HepG2 (cell line): ENCODE data around the gene COQ7. TPM values are rescaled to one million over a fixed set of nuclear protein-coding genes. Genes with fewer than 3 reads are reported as not detected.
A peak's percentile ranks its signal among the peaks of the same experiment; 100 is the strongest.

Experiments used
- BCL6 ChIP-seq: IDR thresholded peaks from 2 replicates; pipeline ENCODE4 v1.6.1; 2016; ENCODE audit warnings: missing genetic modification reagents, missing compliant biosample characterization
- BRD4 ChIP-seq: sonication (generic); formaldehyde crosslinking; IDR thresholded peaks from 2 replicates; pipeline ENCODE4 v1.4.0; 2020; ENCODE audit warnings: missing genetic modification reagents
- CHD2 ChIP-seq: IDR thresholded peaks from 2 replicates; pipeline ENCODE4 v1.6.1; 2011; ENCODE audit warnings: low read depth, low read length, improper control_type of control experiment
- CHD4 ChIP-seq: fragments of 200-600 bp; sonication (generic); IDR thresholded peaks from 2 replicates; pipeline ENCODE4 v1.7.0; 2017; ENCODE audit warnings: mild to moderate bottlenecking, low read length, borderline replicate concordance
- FOXK1 ChIP-seq: sonication (generic); formaldehyde crosslinking; IDR thresholded peaks from 2 replicates; pipeline ENCODE4 v1.4.0; 2020; ENCODE audit warnings: low read depth, missing genetic modification reagents, borderline replicate concordance
- HDAC1 ChIP-seq: sonication (generic); formaldehyde crosslinking; IDR thresholded peaks from 2 replicates; pipeline ENCODE4 v1.5.1; 2020; ENCODE audit warnings: mild to moderate bottlenecking, missing genetic modification reagents
- HNRNPL ChIP-seq: fragments of 200-400 bp; formaldehyde crosslinking; IDR thresholded peaks from 2 replicates; pipeline ENCODE4 v1.6.1; 2017; ENCODE audit warnings: mild to moderate bottlenecking, low read depth, low read length
- KAT7 ChIP-seq: IDR thresholded peaks from 2 replicates; pipeline ENCODE4 v1.6.1; 2018; ENCODE audit warnings: borderline replicate concordance, missing compliant biosample characterization
- MTA1 ChIP-seq: sonication (generic); formaldehyde crosslinking; IDR thresholded peaks from 2 replicates; pipeline ENCODE4 v1.4.0; 2020; ENCODE audit warnings: missing genetic modification reagents, mild to moderate bottlenecking, borderline replicate concordance
- NRL ChIP-seq: sonication (generic); formaldehyde crosslinking; IDR thresholded peaks from 2 replicates; pipeline ENCODE4 v1.5.0; 2020; ENCODE audit warnings: missing genetic modification reagents, mild to moderate bottlenecking, moderate library complexity, borderline replicate concordance
- PCBP1 ChIP-seq: fragments of 200-400 bp; formaldehyde crosslinking; IDR thresholded peaks from 2 replicates; pipeline ENCODE4 v1.6.1; 2017; ENCODE audit warnings: mild to moderate bottlenecking, low read depth, low read length, borderline replicate concordance
- SKI ChIP-seq: fragments of 450-650 bp; IDR thresholded peaks from one replicate; pipeline ENCODE4 v1.6.1; 2018; ENCODE audit warnings: mild to moderate bottlenecking; ENCODE audit not compliant: partially characterized antibody
- SMAD3 ChIP-seq: sonication (generic); formaldehyde crosslinking; IDR thresholded peaks from 2 replicates; pipeline ENCODE4 v1.4.0; 2020; ENCODE audit warnings: missing genetic modification reagents
- ZNF234 ChIP-seq: sonication (generic); formaldehyde crosslinking; conservative IDR thresholded peaks from 2 replicates; pipeline ENCODE4 v1.5.1; 2020; ENCODE audit warnings: mild to moderate bottlenecking, missing genetic modification reagents
- ZNF460 ChIP-seq: sonication (generic); formaldehyde crosslinking; IDR thresholded peaks from 2 replicates; pipeline ENCODE4 v1.5.1; 2020; ENCODE audit warnings: missing genetic modification reagents, mild to moderate bottlenecking, borderline replicate concordance
- ZNF562 ChIP-seq: sonication (generic); formaldehyde crosslinking; IDR thresholded peaks from 2 replicates; pipeline ENCODE4 v1.8.0; 2022; ENCODE audit warnings: missing genetic modification reagents, borderline replicate concordance
- ZNF572 ChIP-seq: sonication (generic); formaldehyde crosslinking; IDR thresholded peaks from 2 replicates; pipeline ENCODE4 v1.5.1; 2020; ENCODE audit warnings: mild to moderate bottlenecking, missing genetic modification reagents
- ZNF775 ChIP-seq: sonication (generic); formaldehyde crosslinking; IDR thresholded peaks from 2 replicates; pipeline ENCODE4 v1.4.0; 2020; ENCODE audit warnings: missing genetic modification reagents, mild to moderate bottlenecking, moderate library complexity, borderline replicate concordance
- ZSCAN31 ChIP-seq: sonication (generic); formaldehyde crosslinking; IDR thresholded peaks from 2 replicates; pipeline ENCODE4 v1.5.0; 2020; ENCODE audit warnings: low read depth, mild to moderate bottlenecking, missing genetic modification reagents
- polyA plus RNA-seq, 8 experiments: library from polyadenylated mRNA; depleted of rRNA in 3 of 8; stranded (reverse) in 7 of 8; unstranded in 1 of 8; fragments of >200 nt; fragmentation: Illumina TruSeq in 4 of 8; extraction: Trizol in 4 of 8; gene quantifications; 2 replicates each; pipeline versions ENCODE4 v1.2.1 to v1.2.3, GENCODE V29; 2011 to 2016; ENCODE audit warnings: low read depth in 4 of 8, missing spikeins in 1 of 8, mixed read lengths in 1 of 8; ENCODE audit not compliant: insufficient read depth in 1 of 8
- total RNA-seq, 5 experiments: library from RNA; depleted of rRNA; stranded (reverse); fragments of >200 nt; fragmentation: Illumina TruSeq; extraction: Trizol; gene quantifications; 2 replicates each; pipeline ENCODE4 v1.2.3, GENCODE V29; 2016; ENCODE audit warnings: low read depth in 1 of 5
- TF ChIP-seq, protein P1 (sequence below): IDR thresholded peaks from 2 replicates; pipeline ENCODE4 v1.6.1; 2018; ENCODE audit warnings: missing genetic modification reagents
- TF ChIP-seq, protein P2 (sequence below): sonication (generic); formaldehyde crosslinking; IDR thresholded peaks from 2 replicates; pipeline ENCODE4 v1.8.0; 2022; ENCODE audit warnings: missing genetic modification reagents, mild to moderate bottlenecking, inconsistent platforms, borderline replicate concordance
- TF ChIP-seq, protein P3 (sequence below): IDR thresholded peaks from 2 replicates; pipeline ENCODE4 v1.6.1; 2016; ENCODE audit warnings: missing compliant biosample characterization, missing genetic modification reagents, borderline replicate concordance
- TF ChIP-seq, protein P4 (sequence below): sonication (generic); formaldehyde crosslinking; conservative IDR thresholded peaks from 2 replicates; pipeline ENCODE4 v1.8.0; 2022; ENCODE audit warnings: mild to moderate bottlenecking, moderate library complexity, missing genetic modification reagents

The COQ7 gene
- total and polyA plus RNA-seq, 2 of the 13 experiments (the other 11 are each of a cell fraction or from before 2014, with no cell fraction given) = 20.1 to 45.7 TPM

DNA sequence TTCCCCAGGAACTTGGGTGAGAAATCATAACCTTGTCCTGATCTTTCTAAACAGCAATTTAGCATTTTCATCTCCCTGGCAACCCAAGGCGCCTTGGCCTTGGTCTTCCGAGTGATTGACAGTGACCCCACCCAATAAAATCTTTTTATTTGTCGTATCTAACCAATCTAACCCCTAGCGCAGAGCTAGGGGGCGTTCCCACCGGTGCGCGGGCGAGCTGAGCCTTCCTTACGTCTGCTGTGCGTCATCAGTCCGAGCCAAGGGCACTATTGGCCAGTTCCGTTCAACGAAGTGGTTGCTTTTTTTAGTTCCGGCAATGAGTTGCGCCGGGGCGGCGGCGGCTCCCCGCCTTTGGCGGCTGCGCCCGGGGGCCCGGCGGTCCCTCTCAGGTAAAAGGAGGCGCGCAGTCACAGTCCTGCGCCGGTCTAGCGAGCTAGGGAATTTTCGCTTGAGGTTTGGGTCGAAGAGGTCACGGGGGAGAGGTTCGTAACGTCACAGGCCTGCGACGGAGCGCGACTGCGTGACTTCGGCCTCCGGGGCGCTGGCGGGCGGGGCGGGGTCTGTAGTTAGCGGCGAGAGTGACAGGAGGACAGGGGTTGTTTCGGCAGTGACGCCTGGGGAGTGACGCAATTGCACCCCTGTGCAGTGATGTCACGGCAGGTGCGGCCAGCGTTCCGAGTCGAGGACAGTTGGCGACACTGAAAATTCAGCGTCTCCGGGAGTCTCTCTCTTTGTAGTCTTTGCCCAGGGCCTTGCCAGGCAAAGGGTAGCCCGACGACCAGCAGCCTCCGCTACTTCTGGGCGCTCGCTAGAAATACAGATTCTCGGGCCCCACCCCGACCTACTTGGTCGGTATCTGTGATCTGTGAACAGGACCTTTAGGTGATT lies at the start of gene COQ7 (continued):
- TF ChIP-seq, protein P1, sequence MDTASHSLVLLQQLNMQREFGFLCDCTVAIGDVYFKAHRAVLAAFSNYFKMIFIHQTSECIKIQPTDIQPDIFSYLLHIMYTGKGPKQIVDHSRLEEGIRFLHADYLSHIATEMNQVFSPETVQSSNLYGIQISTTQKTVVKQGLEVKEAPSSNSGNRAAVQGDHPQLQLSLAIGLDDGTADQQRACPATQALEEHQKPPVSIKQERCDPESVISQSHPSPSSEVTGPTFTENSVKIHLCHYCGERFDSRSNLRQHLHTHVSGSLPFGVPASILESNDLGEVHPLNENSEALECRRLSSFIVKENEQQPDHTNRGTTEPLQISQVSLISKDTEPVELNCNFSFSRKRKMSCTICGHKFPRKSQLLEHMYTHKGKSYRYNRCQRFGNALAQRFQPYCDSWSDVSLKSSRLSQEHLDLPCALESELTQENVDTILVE (CRISPR knock-in tag) = peak; percentile 59
- TF ChIP-seq ZNF775 (CRISPR knock-in tag) (no peak), ZNF572 (CRISPR knock-in tag) (no peak; the same call in 1 of the 2 replicates), SMAD3 (CRISPR knock-in tag) (peak; percentile 81), KAT7 (CRISPR knock-in tag) (peak; percentile 88; the same call in 1 of the 2 replicates), ZSCAN31 (peak; percentile 91), CHD2 (peak; percentile 58; the same call in 1 of the 2 replicates), HDAC1 (CRISPR knock-in tag) (peak; percentile 91), HNRNPL (peak; percentile 84), MTA1 (CRISPR knock-in tag) (peak; percentile 89; the same call in 1 of the 2 replicates), FOXK1 (no peak; the same call in 1 of the 2 replicates), SKI (peak; percentile 34), ZNF460 (CRISPR knock-in tag) (no peak; the same call in 1 of the 2 replicates), PCBP1 (0 out of 2 replicates have a peak, but pooled peaks have one; percentile 80), BRD4 (CRISPR knock-in tag) (peak; percentile 70), CHD4 (peak; percentile 71; the same call in 1 of the 2 replicates), ZNF562 (CRISPR knock-in tag) (no peak), NRL (CRISPR knock-in tag) (peak; percentile 63; the same call in 1 of the 2 replicates), BCL6 (CRISPR knock-in tag) (no peak; the same call in 1 of the 2 replicates), ZNF234 (CRISPR knock-in tag) (peak; percentile 61; the same call in 1 of the 2 replicates)
- TF ChIP-seq, protein P2, sequence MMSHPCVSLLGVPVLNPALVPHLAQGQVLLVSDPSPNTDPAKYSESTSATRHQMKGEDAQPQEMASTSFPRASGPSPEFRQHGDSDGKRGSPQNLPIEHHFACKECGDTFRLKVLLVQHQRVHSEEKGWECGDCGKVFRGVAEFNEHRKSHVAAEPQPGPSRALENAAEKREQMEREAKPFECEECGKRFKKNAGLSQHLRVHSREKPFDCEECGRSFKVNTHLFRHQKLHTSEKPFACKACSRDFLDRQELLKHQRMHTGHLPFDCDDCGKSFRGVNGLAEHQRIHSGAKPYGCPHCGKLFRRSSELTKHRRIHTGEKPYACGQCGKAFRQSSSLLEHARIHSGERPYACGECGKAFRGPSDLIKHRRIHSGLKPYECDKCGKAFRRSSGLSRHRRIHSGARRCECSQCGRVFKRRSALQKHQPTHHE (CRISPR knock-in tag) = 0 out of 2 replicates have a peak, but pooled peaks have one; percentile 53
- TF ChIP-seq, protein P3, sequence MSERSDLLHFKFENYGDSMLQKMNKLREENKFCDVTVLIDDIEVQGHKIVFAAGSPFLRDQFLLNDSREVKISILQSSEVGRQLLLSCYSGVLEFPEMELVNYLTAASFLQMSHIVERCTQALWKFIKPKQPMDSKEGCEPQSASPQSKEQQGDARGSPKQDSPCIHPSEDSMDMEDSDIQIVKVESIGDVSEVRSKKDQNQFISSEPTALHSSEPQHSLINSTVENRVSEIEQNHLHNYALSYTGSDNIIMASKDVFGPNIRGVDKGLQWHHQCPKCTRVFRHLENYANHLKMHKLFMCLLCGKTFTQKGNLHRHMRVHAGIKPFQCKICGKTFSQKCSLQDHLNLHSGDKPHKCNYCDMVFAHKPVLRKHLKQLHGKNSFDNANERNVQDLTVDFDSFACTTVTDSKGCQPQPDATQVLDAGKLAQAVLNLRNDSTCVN (CRISPR knock-in tag) = peak; percentile 54; the same call in 1 of the 2 replicates
- TF ChIP-seq, protein P4, sequence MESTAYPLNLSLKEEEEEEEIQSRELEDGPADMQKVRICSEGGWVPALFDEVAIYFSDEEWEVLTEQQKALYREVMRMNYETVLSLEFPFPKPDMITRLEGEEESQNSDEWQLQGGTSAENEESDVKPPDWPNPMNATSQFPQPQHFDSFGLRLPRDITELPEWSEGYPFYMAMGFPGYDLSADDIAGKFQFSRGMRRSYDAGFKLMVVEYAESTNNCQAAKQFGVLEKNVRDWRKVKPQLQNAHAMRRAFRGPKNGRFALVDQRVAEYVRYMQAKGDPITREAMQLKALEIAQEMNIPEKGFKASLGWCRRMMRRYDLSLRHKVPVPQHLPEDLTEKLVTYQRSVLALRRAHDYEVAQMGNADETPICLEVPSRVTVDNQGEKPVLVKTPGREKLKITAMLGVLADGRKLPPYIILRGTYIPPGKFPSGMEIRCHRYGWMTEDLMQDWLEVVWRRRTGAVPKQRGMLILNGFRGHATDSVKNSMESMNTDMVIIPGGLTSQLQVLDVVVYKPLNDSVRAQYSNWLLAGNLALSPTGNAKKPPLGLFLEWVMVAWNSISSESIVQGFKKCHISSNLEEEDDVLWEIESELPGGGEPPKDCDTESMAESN = peak; percentile 72
